Endodermal cell (in vitro differentiated cells): Measurements from ENCODE around the gene TP73. TPM values are rescaled to one million over a fixed set of nuclear protein-coding genes. Genes with fewer than 3 reads are reported as not detected.

Source experiments
- DNase-seq: peaks from one replicate; pipeline ENCODE4 v3.0.0-alpha.2; 2017
- H3K27ac ChIP-seq: 2 replicates; pipeline ENCODE4 v1.5.1; 2013; ENCODE audit warnings: mild to moderate bottlenecking, low read depth, low read length, moderate library complexity
- H3K27me3 ChIP-seq: 2 replicates; pipeline ENCODE4 v1.6.1; 2013; ENCODE audit warnings: mild to moderate bottlenecking, low read length, moderate library complexity; ENCODE audit not compliant: insufficient read depth, control insufficient read depth, poor library complexity, severe bottlenecking
- H3K36me3 ChIP-seq: 2 replicates; pipeline ENCODE4 v1.7.0; 2013; ENCODE audit warnings: mild to moderate bottlenecking, low read length, moderate library complexity; ENCODE audit not compliant: control insufficient read depth, insufficient read depth
- H3K4me1 ChIP-seq: one replicate; pipeline ENCODE4 v1.7.0; 2013; ENCODE audit warnings: low read length; ENCODE audit not compliant: control insufficient read depth, insufficient read depth
- H3K4me3 ChIP-seq: 2 replicates; pipeline ENCODE4 v1.5.1; 2013; ENCODE audit warnings: mild to moderate bottlenecking, low read length, moderate library complexity
- H3K9ac ChIP-seq: 2 replicates; pipeline ENCODE4 v1.6.1; 2013; ENCODE audit warnings: mild to moderate bottlenecking, low read length, moderate library complexity; ENCODE audit not compliant: poor library complexity, severe bottlenecking; ENCODE audit errors: extremely low read depth
- H3K9me3 ChIP-seq: 2 replicates; pipeline ENCODE4 v1.6.1; 2013; ENCODE audit warnings: mild to moderate bottlenecking, low read length, moderate library complexity; ENCODE audit not compliant: control insufficient read depth
- H3K27ac Mint-ChIP-seq: 2 replicates; pipeline ENCODE4 v1.8.0; 2020; ENCODE audit warnings: mixed read lengths
- H3K27me3 Mint-ChIP-seq: 2 replicates; pipeline ENCODE4 v1.8.0; 2021; ENCODE audit warnings: mild to moderate bottlenecking, mixed read lengths; ENCODE audit not compliant: insufficient read depth
- H3K36me3 Mint-ChIP-seq: 2 replicates; pipeline ENCODE4 v1.8.0; 2020; ENCODE audit warnings: low read depth, mixed read lengths
- H3K4me1 Mint-ChIP-seq: 2 replicates; pipeline ENCODE4 v1.8.0; 2020; ENCODE audit warnings: mixed read lengths
- H3K4me3 Mint-ChIP-seq: 2 replicates; pipeline ENCODE4 v1.8.0; 2020; ENCODE audit warnings: mild to moderate bottlenecking, moderate library complexity, mixed read lengths
- H3K9me3 Mint-ChIP-seq: 2 replicates; pipeline ENCODE4 v1.8.0; 2020; ENCODE audit warnings: mild to moderate bottlenecking, mixed read lengths
- whole genome bisulfite sequencing, 2 experiments: methylation state at CpG; one replicate each; pipeline versions ENCODE4 v1.1.5 to v1.1.7; 2013; ENCODE audit warnings: missing lambda C conversion rate in 2 of 2, mixed read lengths in 1 of 2; ENCODE audit not compliant: insufficient coverage in 1 of 2, insufficient read length in 1 of 2; 5-methylcytosine and 5-hydroxymethylcytosine counted together
- total RNA-seq, 2 donors: library from RNA; stranded (reverse); fragmentation: NEBNext Ultra II Directional in 1 of 2; extraction: Animal tissue kit (Norgen Biotek cat#: 25700) in 1 of 2; gene quantifications; 2 replicates in 1 of 2; 3 replicates in 1 of 2; pipeline ENCODE4 v1.2.1, GENCODE V29; 2021
- TF ChIP-seq, protein P1 (sequence below): fragments of 200-600 bp; sonication (generic); conservative IDR thresholded peaks from 2 replicates; pipeline ENCODE4 v1.5.0; 2021; ENCODE audit warnings: antibody characterized with exemption, mild to moderate bottlenecking

The TP73 gene
- total RNA-seq, 2 donors from 2014 or later: 3.4 to 3.5 TPM

DNA sequence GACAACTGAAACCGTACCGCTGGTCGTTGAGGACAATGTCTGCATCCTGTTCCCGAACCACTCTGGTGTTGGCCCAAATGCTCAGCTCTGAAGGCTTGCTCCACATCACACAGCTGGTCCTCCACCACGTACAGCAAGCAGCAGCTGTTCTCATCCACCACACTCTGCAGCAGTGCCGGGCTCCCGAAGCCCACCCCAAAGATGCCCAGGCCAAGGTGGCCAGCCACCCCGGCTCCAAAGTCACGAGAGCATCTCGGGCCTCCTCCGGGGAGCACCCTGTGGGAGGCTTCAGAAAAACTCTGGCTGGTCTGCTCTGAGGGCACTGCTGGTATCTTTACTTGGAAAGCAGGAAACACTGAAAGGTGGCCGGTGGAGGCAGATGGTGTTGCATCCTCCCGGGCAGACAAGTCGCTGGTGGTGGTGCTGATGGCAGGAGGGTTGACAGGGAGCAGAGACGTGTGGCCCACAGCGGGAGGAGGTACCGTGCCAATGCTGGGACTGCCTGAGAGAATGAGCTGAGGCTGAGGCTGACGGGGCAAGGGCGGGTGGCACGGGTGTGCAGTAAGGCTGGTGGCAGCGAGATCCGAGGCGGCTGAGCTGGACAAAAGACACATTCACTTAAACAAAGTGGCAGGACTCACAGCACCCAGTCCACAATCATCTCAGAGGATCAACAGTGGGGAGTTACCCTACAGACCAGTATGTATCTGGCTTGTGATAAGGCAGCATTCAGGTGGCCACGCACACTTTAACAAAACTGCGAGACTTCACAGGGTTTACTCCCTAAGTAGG is 93.5 kb downstream of the TP73 start:
- 83 to 86% methylated on average over 16 to 25 of the region's 25 CpGs for whole genome bisulfite sequencing, 2 experiments

GRCh38 chr1:3746389-3746829 is 94.1 kb downstream of the TP73 start:
- H3K4me1 Mint-ChIP-seq: peaks cover 17% of the 10 kb centered on the region
- Histone ChIP-seq H3K9ac (peak overlapping the region; percentile 51), H3K36me3 (peaks cover 19% of the 10 kb centered on the region), H3K27ac (no peak overlapping the region), H3K27me3 (peaks cover 9% of the 10 kb centered on the region), H3K4me3 (peak overlapping the region; percentile 86), H3K4me1 (peaks cover 10% of the 10 kb centered on the region), H3K9me3 (no peaks in the 10 kb centered on the region)
- TF ChIP-seq, protein P1, sequence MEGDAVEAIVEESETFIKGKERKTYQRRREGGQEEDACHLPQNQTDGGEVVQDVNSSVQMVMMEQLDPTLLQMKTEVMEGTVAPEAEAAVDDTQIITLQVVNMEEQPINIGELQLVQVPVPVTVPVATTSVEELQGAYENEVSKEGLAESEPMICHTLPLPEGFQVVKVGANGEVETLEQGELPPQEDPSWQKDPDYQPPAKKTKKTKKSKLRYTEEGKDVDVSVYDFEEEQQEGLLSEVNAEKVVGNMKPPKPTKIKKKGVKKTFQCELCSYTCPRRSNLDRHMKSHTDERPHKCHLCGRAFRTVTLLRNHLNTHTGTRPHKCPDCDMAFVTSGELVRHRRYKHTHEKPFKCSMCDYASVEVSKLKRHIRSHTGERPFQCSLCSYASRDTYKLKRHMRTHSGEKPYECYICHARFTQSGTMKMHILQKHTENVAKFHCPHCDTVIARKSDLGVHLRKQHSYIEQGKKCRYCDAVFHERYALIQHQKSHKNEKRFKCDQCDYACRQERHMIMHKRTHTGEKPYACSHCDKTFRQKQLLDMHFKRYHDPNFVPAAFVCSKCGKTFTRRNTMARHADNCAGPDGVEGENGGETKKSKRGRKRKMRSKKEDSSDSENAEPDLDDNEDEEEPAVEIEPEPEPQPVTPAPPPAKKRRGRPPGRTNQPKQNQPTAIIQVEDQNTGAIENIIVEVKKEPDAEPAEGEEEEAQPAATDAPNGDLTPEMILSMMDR: no peak
- peaks cover 18% of the 10 kb centered on the region for H3K27me3 Mint-ChIP-seq
- H3K9me3 Mint-ChIP-seq: no peaks in the 10 kb centered on the region
- DNase-seq: peak; percentile 80
- 7 to 10% methylated on average over 19 to 35 of the region's 35 CpGs for WGBS, 2 experiments
- H3K27ac Mint-ChIP-seq: peak overlapping the region; percentile 86
- H3K4me3 Mint-ChIP-seq: peak overlapping the region; percentile 83
- peaks cover 31% of the 10 kb centered on the region for H3K36me3 Mint-ChIP-seq

More for the DNA sequence above, 93.5 kb downstream of the TP73 start:
- Mint-ChIP-seq H3K4me1 (peaks cover 17% of the 10 kb centered on the region), H3K27me3 (peaks cover 12% of the 10 kb centered on the region), H3K36me3 (peaks cover 32% of the 10 kb centered on the region), H3K27ac (no peak overlapping the region), H3K9me3 (no peaks in the 10 kb centered on the region), H3K4me3 (peak overlapping the region; percentile 83)
- Histone ChIP-seq H3K27me3 (peaks cover 9% of the 10 kb centered on the region), H3K4me3 (peak overlapping the region; percentile 86), H3K36me3 (peaks cover 25% of the 10 kb centered on the region), H3K9ac (no peak overlapping the region), H3K9me3 (peaks cover 2% of the 10 kb centered on the region), H3K4me1 (peaks cover 10% of the 10 kb centered on the region), H3K27ac (no peak overlapping the region)
- peak; percentile 46 for DNase-seq
- TF ChIP-seq, protein P1: no peak

DNA sequence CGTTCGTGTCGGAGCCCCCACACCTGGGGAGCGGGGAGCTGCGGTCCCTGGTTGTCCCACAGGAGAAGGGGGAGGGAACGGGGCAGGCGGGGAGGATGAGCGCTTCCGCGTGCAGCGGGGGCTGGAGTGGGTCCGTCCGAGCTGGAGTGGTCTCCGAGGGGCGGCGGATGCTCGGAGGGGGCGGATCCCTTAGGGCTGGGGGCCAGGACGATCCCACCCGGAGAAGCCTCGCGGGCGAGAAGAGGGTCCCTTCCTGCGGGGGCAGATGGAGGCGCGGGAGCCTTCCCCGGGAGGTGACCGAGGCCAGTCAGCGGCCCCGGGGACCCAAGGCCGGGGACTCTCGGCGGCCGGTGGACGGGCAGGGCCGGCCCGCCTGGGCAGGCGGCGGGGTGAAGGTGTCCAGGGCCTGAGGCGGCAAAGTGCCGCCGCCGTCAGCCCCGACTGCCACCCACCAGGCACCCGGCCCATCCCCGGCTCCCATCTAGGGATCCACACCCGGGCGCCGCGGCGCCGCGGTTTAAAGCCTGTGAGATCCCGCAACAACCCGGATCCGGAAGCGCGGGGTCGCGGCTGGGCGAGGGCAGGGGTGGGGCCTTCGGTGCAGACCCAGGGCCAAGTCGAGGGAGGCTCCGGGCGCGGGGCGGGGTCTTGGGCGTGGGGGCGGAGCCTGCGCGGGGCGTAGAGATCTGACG is 94.7 kb downstream of the TP73 start:
- Histone ChIP-seq H3K27ac (no peak overlapping the region), H3K9me3 (no peaks in the 10 kb centered on the region), H3K9ac (peak overlapping the region; percentile 51), H3K4me1 (peaks cover 10% of the 10 kb centered on the region), H3K27me3 (peaks cover 9% of the 10 kb centered on the region), H3K4me3 (peak overlapping the region; percentile 86), H3K36me3 (peaks cover 13% of the 10 kb centered on the region)
- H3K4me1 Mint-ChIP-seq: peaks cover 17% of the 10 kb centered on the region
- peak overlapping the region; percentile 83 for H3K4me3 Mint-ChIP-seq
- TF ChIP-seq, protein P1: no peak
- H3K36me3 Mint-ChIP-seq: peaks cover 25% of the 10 kb centered on the region
- peak; percentile 98 for DNase-seq
- WGBS, 2 experiments: 0% methylated on average over 16 to 73 of the region's 73 CpGs
- peak overlapping the region; percentile 86 for H3K27ac Mint-ChIP-seq
- no peaks in the 10 kb centered on the region for H3K9me3 Mint-ChIP-seq
- peaks cover 21% of the 10 kb centered on the region for H3K27me3 Mint-ChIP-seq
